Measurements from ENCODE around the gene ZNF205.

The ZNF205 gene

DNA sequence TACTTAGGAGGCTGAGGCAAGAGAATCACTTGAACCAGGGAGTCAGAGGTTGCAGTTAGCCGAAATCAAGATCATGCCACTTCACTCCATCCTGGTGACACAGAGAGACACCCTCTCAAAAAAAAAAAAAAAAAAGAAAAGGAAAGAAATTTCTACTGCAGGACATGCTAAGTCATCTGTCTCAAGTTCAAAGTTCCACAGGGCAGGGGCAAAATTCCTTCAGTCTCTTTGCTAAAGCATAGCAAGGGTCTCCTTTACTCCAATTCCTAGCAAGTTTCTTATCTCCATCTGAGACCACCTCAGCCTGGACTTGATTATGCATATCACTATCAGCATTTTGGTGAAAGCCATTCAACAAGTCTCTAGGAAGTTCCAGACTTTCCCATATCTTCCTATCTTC, 27.9 kb upstream of the ZNF205 start:
- no peak overlapping the region for H3K9ac ChIP-seq (ENCODE audit: low read length)
- no peak overlapping the region for H2BK12ac ChIP-seq (ENCODE audit: low read length in 2 of 2)
- no peaks in the 10 kb centered on the region for H3K79me1 ChIP-seq (replicated peaks; ENCODE audit: low read length, poor library complexity, severe bottlenecking)
- H3K36me3 ChIP-seq (ENCODE audit: control insufficient read depth in 1 of 2, insufficient read depth in 2 of 2, low read depth in 1 of 2, low read length in 2 of 2), result no peaks in the 10 kb centered on the region
- H2AFZ ChIP-seq (ENCODE audit: low read depth, low read length), result no peak overlapping the region
- H2BK15ac ChIP-seq (ENCODE audit: low read depth, poor library complexity, severe bottlenecking), result no peak overlapping the region
- peaks cover 11% of the 10 kb centered on the region for H3K4me1 ChIP-seq (ENCODE audit: control insufficient read depth, insufficient read depth, low read depth, low read length)
- no peak overlapping the region for H3K4me2 ChIP-seq (ENCODE audit: low read length, poor library complexity, severe bottlenecking)
- no peak overlapping the region for H4K91ac ChIP-seq (ENCODE audit: low read length)
- no peak overlapping the region for H2AK5ac ChIP-seq (ENCODE audit: low read length, severe bottlenecking)
- 93% methylated on average over 1 of the region's 1 CpG for WGBS
- H3K14ac ChIP-seq (ENCODE audit: low read length in 2 of 2), result no peak overlapping the region
- H2BK120ac ChIP-seq (ENCODE audit: low read depth, low read length), result no peak overlapping the region
- H2BK5ac ChIP-seq (ENCODE audit: low read depth, low read length, poor library complexity, severe bottlenecking), result no peak overlapping the region
- DNase-seq, result no peak
- H3K23ac ChIP-seq (ENCODE audit: low read length in 2 of 2), result no peak overlapping the region
- H3K4me3 ChIP-seq (ENCODE audit: insufficient read depth in 1 of 2, low read depth in 1 of 2, low read length in 2 of 2), result no peak overlapping the region
- H3K9me3 ChIP-seq (ENCODE audit: control insufficient read depth, low read length), result no peaks in the 10 kb centered on the region
- H3K27me3 ChIP-seq (ENCODE audit: control insufficient read depth in 1 of 2, insufficient read depth in 1 of 2, low read length in 2 of 2), result peaks cover 16 to 57% of the 10 kb centered on the region in 2 experiments
- no peak overlapping the region for H3K27ac ChIP-seq (ENCODE audit: low read length, poor library complexity, severe bottlenecking)
- H3K18ac ChIP-seq (ENCODE audit: low read depth in 1 of 2, low read length in 2 of 2), result no peak overlapping the region
- H4K8ac ChIP-seq (ENCODE audit: low read length), result no peak overlapping the region
- H3K4ac ChIP-seq (ENCODE audit: low read depth in 1 of 2, low read length in 2 of 2), result no peak overlapping the region

DNA sequence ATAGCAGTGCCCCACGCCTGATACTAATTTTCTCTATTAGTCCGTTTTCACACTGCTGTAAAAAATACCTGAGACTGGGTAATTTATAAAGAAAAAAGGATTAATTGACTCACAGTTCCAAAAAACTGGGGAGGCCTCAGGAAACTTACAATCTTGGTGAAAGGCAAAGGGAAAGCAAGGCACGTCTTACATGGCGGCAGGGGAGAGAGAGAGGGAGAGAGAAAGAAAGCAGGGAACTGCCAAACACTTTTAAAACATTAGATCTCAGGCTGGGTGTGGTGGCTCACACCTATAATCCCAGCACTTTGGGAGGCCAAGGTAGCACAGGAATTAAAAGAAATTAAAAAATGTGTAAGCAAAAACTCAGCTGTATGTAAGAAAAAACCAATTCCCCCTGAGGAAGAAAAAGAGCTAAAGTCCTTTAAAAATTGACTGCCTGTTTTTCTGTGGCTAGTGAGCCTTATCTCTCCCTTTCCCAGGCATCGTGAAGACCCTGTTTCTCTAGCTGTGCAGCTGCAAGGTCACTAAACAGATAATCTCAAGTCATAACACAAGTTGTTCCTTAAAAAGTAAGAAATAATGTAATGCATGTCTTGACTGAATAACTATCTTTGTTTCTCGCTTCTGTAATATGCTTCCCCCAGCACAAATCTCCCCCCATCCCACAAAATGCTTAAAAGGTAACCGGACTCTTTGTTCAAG, 27.3 kb upstream of the ZNF205 start:
- WGBS, result 89% methylated on average over 4 of the region's 7 CpGs
- Histone ChIP-seq H3K4me1 (ENCODE audit: control insufficient read depth, insufficient read depth, low read depth, low read length) (peaks cover 11% of the 10 kb centered on the region), H3K4me2 (ENCODE audit: low read length, poor library complexity, severe bottlenecking) (no peak overlapping the region), H3K23ac (ENCODE audit: low read length in 2 of 2) (no peak overlapping the region), H3K18ac (ENCODE audit: low read depth in 1 of 2, low read length in 2 of 2) (no peak overlapping the region), H3K36me3 (ENCODE audit: control insufficient read depth in 1 of 2, insufficient read depth in 2 of 2, low read depth in 1 of 2, low read length in 2 of 2) (no peaks in the 10 kb centered on the region), H3K4ac (ENCODE audit: low read depth in 1 of 2, low read length in 2 of 2) (no peak overlapping the region), H2AFZ (ENCODE audit: low read depth, low read length) (no peak overlapping the region), H4K8ac (ENCODE audit: low read length) (no peak overlapping the region), H3K79me1 (replicated peaks; ENCODE audit: low read length, poor library complexity, severe bottlenecking) (no peaks in the 10 kb centered on the region), H3K27me3 (ENCODE audit: control insufficient read depth in 1 of 2, insufficient read depth in 1 of 2, low read length in 2 of 2) (peaks cover 11 to 51% of the 10 kb centered on the region in 2 experiments), H2BK12ac (ENCODE audit: low read length in 2 of 2) (no peak overlapping the region), H2BK5ac (ENCODE audit: low read depth, low read length, poor library complexity, severe bottlenecking) (no peak overlapping the region), H3K27ac (ENCODE audit: low read length, poor library complexity, severe bottlenecking) (no peak overlapping the region), H2BK15ac (ENCODE audit: low read depth, poor library complexity, severe bottlenecking) (no peak overlapping the region), H3K9me3 (ENCODE audit: control insufficient read depth, low read length) (no peaks in the 10 kb centered on the region), H3K9ac (ENCODE audit: low read length) (no peak overlapping the region), H4K91ac (ENCODE audit: low read length) (no peak overlapping the region), H2AK5ac (ENCODE audit: low read length, severe bottlenecking) (no peak overlapping the region), H3K14ac (ENCODE audit: low read length in 2 of 2) (no peak overlapping the region), H3K4me3 (ENCODE audit: insufficient read depth in 1 of 2, low read depth in 1 of 2, low read length in 2 of 2) (no peak overlapping the region), H2BK120ac (ENCODE audit: low read depth, low read length) (no peak overlapping the region)
- no peak for DNase-seq

DNA sequence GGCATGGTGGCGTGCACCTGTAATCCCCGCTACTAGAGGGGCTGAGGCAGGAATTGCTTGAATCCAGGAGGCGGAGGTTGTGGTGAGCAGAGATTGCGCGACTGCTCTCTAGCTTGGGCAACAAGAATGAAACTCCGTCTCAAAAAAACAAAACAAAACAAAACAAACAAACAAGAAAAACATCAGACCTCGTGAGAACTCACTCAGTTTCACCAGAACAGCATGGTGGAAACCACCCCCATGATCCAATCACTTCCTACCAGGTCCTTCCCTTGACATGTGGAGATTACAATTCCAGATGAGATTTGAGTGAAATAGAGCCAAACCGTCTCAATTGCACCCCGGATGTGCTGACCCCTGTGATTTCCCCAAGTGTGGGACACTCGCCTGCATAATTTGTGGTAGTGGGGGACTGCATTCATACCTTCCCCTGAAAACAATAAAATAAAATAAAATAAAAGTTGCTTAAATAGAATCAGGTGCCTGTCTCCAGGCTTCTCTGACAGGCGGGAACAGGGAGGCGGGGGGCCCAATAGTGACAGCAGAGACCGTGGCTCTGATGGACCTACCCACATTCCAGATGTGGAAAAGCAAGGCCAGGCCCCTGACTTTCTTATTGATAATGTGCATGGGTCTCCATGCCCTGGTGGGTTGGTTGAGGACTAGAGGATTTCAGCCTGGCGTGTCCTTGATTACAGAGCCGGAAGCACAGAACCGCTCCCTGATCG, 26.4 kb upstream of the ZNF205 start:
- H3K36me3 ChIP-seq (ENCODE audit: control insufficient read depth in 1 of 2, insufficient read depth in 2 of 2, low read depth in 1 of 2, low read length in 2 of 2), result no peaks in the 10 kb centered on the region
- no peak overlapping the region for H3K18ac ChIP-seq (ENCODE audit: low read depth in 1 of 2, low read length in 2 of 2)
- peaks cover 11% of the 10 kb centered on the region for H3K4me1 ChIP-seq (ENCODE audit: control insufficient read depth, insufficient read depth, low read depth, low read length)
- no peak overlapping the region for H2BK12ac ChIP-seq (ENCODE audit: low read length in 2 of 2)
- H2AFZ ChIP-seq (ENCODE audit: low read depth, low read length), result no peak overlapping the region
- no peak overlapping the region for H2BK120ac ChIP-seq (ENCODE audit: low read depth, low read length)
- H3K9me3 ChIP-seq (ENCODE audit: control insufficient read depth, low read length), result no peaks in the 10 kb centered on the region
- no peak for DNase-seq
- H2AK5ac ChIP-seq (ENCODE audit: low read length, severe bottlenecking), result no peak overlapping the region
- H2BK15ac ChIP-seq (ENCODE audit: low read depth, poor library complexity, severe bottlenecking), result no peak overlapping the region
- H3K27me3 ChIP-seq (ENCODE audit: control insufficient read depth in 1 of 2, insufficient read depth in 1 of 2, low read length in 2 of 2), result peaks cover 4 to 45% of the 10 kb centered on the region in 2 experiments
- 90% methylated on average over 13 of the region's 17 CpGs for WGBS
- H2BK5ac ChIP-seq (ENCODE audit: low read depth, low read length, poor library complexity, severe bottlenecking), result no peak overlapping the region
- H3K14ac ChIP-seq (ENCODE audit: low read length in 2 of 2), result no peak overlapping the region
- no peak overlapping the region for H3K4me3 ChIP-seq (ENCODE audit: insufficient read depth in 1 of 2, low read depth in 1 of 2, low read length in 2 of 2)
- H3K4ac ChIP-seq (ENCODE audit: low read depth in 1 of 2, low read length in 2 of 2), result no peak overlapping the region
- no peak overlapping the region for H4K8ac ChIP-seq (ENCODE audit: low read length)
- no peak overlapping the region for H3K27ac ChIP-seq (ENCODE audit: low read length, poor library complexity, severe bottlenecking)
- no peak overlapping the region for H3K23ac ChIP-seq (ENCODE audit: low read length in 2 of 2)
- H3K4me2 ChIP-seq (ENCODE audit: low read length, poor library complexity, severe bottlenecking), result no peak overlapping the region
- H3K9ac ChIP-seq (ENCODE audit: low read length), result no peak overlapping the region
- H3K79me1 ChIP-seq (replicated peaks; ENCODE audit: low read length, poor library complexity, severe bottlenecking), result no peaks in the 10 kb centered on the region
- H4K91ac ChIP-seq (ENCODE audit: low read length), result no peak overlapping the region

DNA sequence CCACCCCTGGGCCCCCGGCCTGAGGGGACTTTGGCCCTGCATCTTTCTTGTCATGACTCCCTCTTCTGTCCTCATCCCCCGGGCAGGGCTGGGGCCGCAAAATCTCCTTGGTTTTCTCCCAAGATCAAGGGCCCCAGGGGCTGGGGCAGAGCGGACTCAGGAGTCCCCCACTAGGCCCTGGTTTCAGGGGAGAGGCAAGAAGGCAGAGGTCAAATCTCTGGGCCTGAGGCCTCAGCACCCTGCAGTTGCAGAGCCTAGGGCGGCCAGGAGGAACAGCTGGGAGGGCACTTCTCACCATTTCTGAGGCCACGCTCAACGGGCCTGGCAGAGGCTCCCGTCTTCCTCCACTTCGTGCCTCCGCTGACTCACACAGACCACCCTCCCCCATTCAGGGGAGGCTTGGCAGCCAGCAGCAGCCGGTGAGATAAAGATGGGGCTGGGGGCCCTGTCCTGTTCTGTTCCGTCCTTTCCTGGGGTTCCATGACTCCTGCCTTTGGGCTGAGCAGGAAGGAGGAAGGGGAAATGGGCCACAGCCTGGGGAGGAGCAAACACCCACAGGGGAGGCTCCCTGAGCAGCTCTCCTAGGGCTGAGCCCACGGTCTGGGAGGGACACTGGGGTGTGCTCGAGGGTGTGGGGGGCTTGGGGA, 25.7 kb upstream of the ZNF205 start:
- H2BK12ac ChIP-seq (ENCODE audit: low read length in 2 of 2), result no peak overlapping the region
- H3K4me2 ChIP-seq (ENCODE audit: low read length, poor library complexity, severe bottlenecking), result no peak overlapping the region
- no peak overlapping the region for H3K27ac ChIP-seq (ENCODE audit: low read length, poor library complexity, severe bottlenecking)
- H3K4me1 ChIP-seq (ENCODE audit: control insufficient read depth, insufficient read depth, low read depth, low read length), result peaks cover 11% of the 10 kb centered on the region
- no peak overlapping the region for H3K14ac ChIP-seq (ENCODE audit: low read length in 2 of 2)
- H3K18ac ChIP-seq (ENCODE audit: low read depth in 1 of 2, low read length in 2 of 2), result no peak overlapping the region
- H2AFZ ChIP-seq (ENCODE audit: low read depth, low read length), result no peak overlapping the region
- H2BK120ac ChIP-seq (ENCODE audit: low read depth, low read length), result no peak overlapping the region
- no peak overlapping the region for H3K4ac ChIP-seq (ENCODE audit: low read depth in 1 of 2, low read length in 2 of 2)
- H2AK5ac ChIP-seq (ENCODE audit: low read length, severe bottlenecking), result no peak overlapping the region
- no peak overlapping the region for H3K4me3 ChIP-seq (ENCODE audit: insufficient read depth in 1 of 2, low read depth in 1 of 2, low read length in 2 of 2)
- H3K23ac ChIP-seq (ENCODE audit: low read length in 2 of 2), result no peak overlapping the region
- DNase-seq, result no peak
- no peaks in the 10 kb centered on the region for H3K9me3 ChIP-seq (ENCODE audit: control insufficient read depth, low read length)
- peaks cover 7 to 50% of the 10 kb centered on the region in 2 experiments for H3K27me3 ChIP-seq (ENCODE audit: control insufficient read depth in 1 of 2, insufficient read depth in 1 of 2, low read length in 2 of 2)
- no peak overlapping the region for H4K8ac ChIP-seq (ENCODE audit: low read length)
- H3K79me1 ChIP-seq (replicated peaks; ENCODE audit: low read length, poor library complexity, severe bottlenecking), result no peaks in the 10 kb centered on the region
- no peak overlapping the region for H3K9ac ChIP-seq (ENCODE audit: low read length)
- no peak overlapping the region for H2BK5ac ChIP-seq (ENCODE audit: low read depth, low read length, poor library complexity, severe bottlenecking)
- WGBS, result 68% methylated on average over 12 of the region's 14 CpGs
- H3K36me3 ChIP-seq (ENCODE audit: control insufficient read depth in 1 of 2, insufficient read depth in 2 of 2, low read depth in 1 of 2, low read length in 2 of 2), result no peaks in the 10 kb centered on the region
- H2BK15ac ChIP-seq (ENCODE audit: low read depth, poor library complexity, severe bottlenecking), result no peak overlapping the region
- H4K91ac ChIP-seq (ENCODE audit: low read length), result no peak overlapping the region
